Muscle of leg (tissue), 11 donors: ENCODE measurements around the gene TMEM117. TPM values are rescaled to one million over a fixed set of nuclear protein-coding genes. Genes with fewer than 3 reads are reported as not detected.

Source experiments
- DNase-seq: peaks from one replicate; pipeline ENCODE4 v3.0.0; 2013
- H3K27ac ChIP-seq: one replicate; pipeline ENCODE4 v1.5.1; 2013; ENCODE audit warnings: mild to moderate bottlenecking, low read length, control low read depth
- H3K27me3 ChIP-seq: one replicate; pipeline ENCODE4 v1.6.1; 2013; ENCODE audit warnings: low read length; ENCODE audit not compliant: control insufficient read depth, insufficient read depth
- H3K36me3 ChIP-seq: one replicate; pipeline ENCODE4 v1.6.1; 2013; ENCODE audit warnings: low read length; ENCODE audit not compliant: control insufficient read depth, insufficient read depth
- H3K4me1 ChIP-seq: one replicate; pipeline ENCODE4 v1.6.1; 2013; ENCODE audit warnings: low read length; ENCODE audit not compliant: control insufficient read depth, insufficient read depth
- H3K4me3 ChIP-seq: one replicate; pipeline ENCODE4 v1.5.1; 2013; ENCODE audit warnings: low read length, control low read depth
- H3K9me3 ChIP-seq: replicated peaks from 2 replicates; pipeline ENCODE4 v1.6.1; 2013; ENCODE audit warnings: low read depth, low read length; ENCODE audit not compliant: control insufficient read depth
- WGBS: methylation state at CpG from one replicate; pipeline ENCODE4 v1.1.5; 2013; ENCODE audit warnings: missing lambda C conversion rate; ENCODE audit not compliant: insufficient coverage; 5-methylcytosine and 5-hydroxymethylcytosine counted together
- polyA plus RNA-seq, 8 donors: library from polyadenylated mRNA; unstranded; fragments of 120-200 nt; gene quantifications; one replicate each; pipeline versions ENCODE4 v1.2.1 to v1.2.3, GENCODE V29; 2013; ENCODE audit warnings: inconsistent platforms in 1 of 8, low replicate concordance in 1 of 8; ENCODE audit not compliant: insufficient read length in 8 of 8, insufficient read depth in 1 of 8
- total RNA-seq: library from RNA; stranded (reverse); fragments of 120-200 nt; gene quantifications from one replicate; pipeline ENCODE4 v1.2.4, GENCODE V29; 2013

TMEM117 gene
- total and polyA plus RNA-seq, 9 donors, result 9.2 to 13.0 (median 11.0) TPM

DNA sequence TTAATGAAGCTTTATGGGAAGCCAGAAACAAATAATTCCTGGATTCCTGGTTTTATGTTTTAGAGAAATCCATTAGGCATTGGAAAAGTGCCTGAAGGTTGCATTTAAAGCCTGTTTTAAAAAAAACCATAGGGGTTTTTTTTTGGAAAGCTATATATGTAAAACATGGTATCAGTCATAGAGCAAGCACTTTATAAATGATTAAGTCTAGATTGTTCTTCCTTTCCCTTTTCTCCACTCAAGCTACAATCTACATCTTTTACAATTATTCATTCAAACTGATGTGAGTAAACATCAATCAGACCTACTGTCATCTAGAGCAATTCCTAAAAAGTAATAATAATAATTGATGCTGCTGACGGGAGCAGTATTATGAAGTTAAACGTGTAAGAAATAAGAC is 500.7 kb downstream of the TMEM117 start:
- DNase-seq, result no peak
- no peaks in the 10 kb centered on the region for H3K4me1 ChIP-seq
- WGBS, result 85% methylated on average over 2 of the region's 2 CpGs
- H3K27me3 ChIP-seq, result no peaks in the 10 kb centered on the region
- H3K9me3 ChIP-seq, result no peaks in the 10 kb centered on the region
- no peaks in the 10 kb centered on the region for H3K36me3 ChIP-seq
- H3K4me3 ChIP-seq, result no peak overlapping the region
- H3K27ac ChIP-seq, result no peak overlapping the region

- no peak overlapping the region for H3K27ac ChIP-seq
- H3K4me1 ChIP-seq, result no peaks in the 10 kb centered on the region
- no peak for DNase-seq
- no peaks in the 10 kb centered on the region for H3K27me3 ChIP-seq
- no peaks in the 10 kb centered on the region for H3K9me3 ChIP-seq
- H3K4me3 ChIP-seq, result no peak overlapping the region
- no peaks in the 10 kb centered on the region for H3K36me3 ChIP-seq
These were observed 506.5 kb downstream of the TMEM117 start for GRCh38 chr12:44342371-44342770.

- Histone ChIP-seq H3K9me3 (no peaks in the 10 kb centered on the region), H3K4me3 (no peak overlapping the region), H3K36me3 (no peaks in the 10 kb centered on the region), H3K27me3 (no peaks in the 10 kb centered on the region), H3K4me1 (no peaks in the 10 kb centered on the region), H3K27ac (no peak overlapping the region)
- no peak for DNase-seq
These were observed 511.3 kb downstream of the TMEM117 start for GRCh38 chr12:44347145-44347544.

DNA sequence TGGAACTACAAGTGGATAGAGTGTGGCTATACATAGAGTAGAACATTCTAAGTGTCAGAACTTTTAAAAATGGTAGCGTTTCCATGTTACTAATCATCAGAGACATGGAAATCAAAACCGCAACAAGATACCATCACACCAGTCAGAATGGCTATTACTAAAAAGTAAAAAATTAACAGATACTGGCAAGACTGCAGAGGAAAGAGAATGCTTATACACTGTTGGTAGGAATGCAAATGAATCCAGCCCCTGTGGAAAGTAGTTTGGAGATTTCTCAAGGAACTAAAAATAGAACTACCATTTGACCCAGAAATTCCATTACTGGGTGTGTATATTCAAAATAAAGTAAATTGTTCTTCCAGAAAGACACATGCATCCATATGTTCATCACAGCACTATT is 521.6 kb downstream of the TMEM117 start:
- Histone ChIP-seq H3K36me3 (no peaks in the 10 kb centered on the region), H3K27me3 (no peaks in the 10 kb centered on the region), H3K9me3 (no peaks in the 10 kb centered on the region), H3K27ac (no peak overlapping the region), H3K4me1 (no peaks in the 10 kb centered on the region), H3K4me3 (no peak overlapping the region)
- no CpG with 5 or more reads among the region's 2 CpGs for WGBS
- no peak for DNase-seq

DNA sequence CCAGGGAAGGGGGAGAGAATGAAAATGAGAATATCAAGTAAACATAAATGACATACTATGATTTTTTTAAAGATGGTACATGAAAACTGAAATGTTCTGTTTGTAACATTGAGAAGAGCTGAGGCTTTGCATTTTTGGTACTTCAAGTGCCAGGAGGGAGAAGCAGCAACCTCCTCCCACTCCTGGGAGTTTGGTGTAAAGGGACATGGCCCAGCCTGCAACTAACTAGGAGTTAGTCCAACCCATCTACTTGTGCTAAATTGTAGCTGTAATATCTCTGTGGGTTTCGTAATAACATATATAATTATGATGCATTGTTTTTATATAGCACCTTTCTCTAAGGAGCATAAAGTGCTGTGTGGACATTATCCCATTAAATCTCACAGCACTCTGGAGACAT is 522.8 kb downstream of the TMEM117 start:
- Histone ChIP-seq H3K4me3 (no peak overlapping the region), H3K27ac (no peak overlapping the region), H3K4me1 (no peaks in the 10 kb centered on the region), H3K36me3 (no peaks in the 10 kb centered on the region), H3K9me3 (no peaks in the 10 kb centered on the region), H3K27me3 (no peaks in the 10 kb centered on the region)
- WGBS, result no CpG with 5 or more reads among the region's 1 CpG
- DNase-seq, result no peak

DNA sequence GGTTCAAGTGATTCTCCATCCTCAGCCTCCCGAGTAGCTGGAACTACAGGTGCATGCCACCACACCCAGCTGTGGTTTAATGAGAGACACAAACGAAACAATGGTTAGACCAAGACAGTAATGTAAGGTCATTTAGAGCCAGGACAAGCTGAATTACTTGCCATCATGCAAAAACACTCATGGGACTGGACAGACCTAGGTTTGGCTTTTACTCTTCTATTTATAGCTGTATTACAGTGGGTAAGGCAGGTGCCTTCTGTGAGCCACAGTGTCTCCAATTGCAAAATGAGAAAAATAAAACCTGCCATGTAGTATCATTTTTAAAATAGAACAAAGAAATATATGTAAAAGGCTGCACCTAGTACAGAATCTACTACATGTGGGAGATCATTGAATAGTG is 527.1 kb downstream of the TMEM117 start:
- Histone ChIP-seq H3K9me3 (no peaks in the 10 kb centered on the region), H3K4me3 (no peak overlapping the region), H3K36me3 (no peaks in the 10 kb centered on the region), H3K27ac (no peak overlapping the region), H3K27me3 (no peaks in the 10 kb centered on the region), H3K4me1 (no peaks in the 10 kb centered on the region)
- 67% methylated on average over 1 of the region's 2 CpGs for WGBS
- no peak for DNase-seq

GRCh38 chr12:44367136-44367535 is 531.3 kb downstream of the TMEM117 start:
- DNase-seq, result no peak
- H3K9me3 ChIP-seq, result no peaks in the 10 kb centered on the region
- no peaks in the 10 kb centered on the region for H3K27me3 ChIP-seq
- 100% methylated on average over 1 of the region's 1 CpG for WGBS
- no peaks in the 10 kb centered on the region for H3K4me1 ChIP-seq
- H3K27ac ChIP-seq, result no peak overlapping the region
- no peak overlapping the region for H3K4me3 ChIP-seq
- no peaks in the 10 kb centered on the region for H3K36me3 ChIP-seq

- WGBS, result 90% methylated on average over 2 of the region's 2 CpGs
- DNase-seq, result no peak
- H3K4me1 ChIP-seq, result no peaks in the 10 kb centered on the region
- no peaks in the 10 kb centered on the region for H3K27me3 ChIP-seq
- H3K27ac ChIP-seq, result no peak overlapping the region
- no peak overlapping the region for H3K4me3 ChIP-seq
- no peaks in the 10 kb centered on the region for H3K9me3 ChIP-seq
- no peaks in the 10 kb centered on the region for H3K36me3 ChIP-seq
These were observed 532.0 kb downstream of the TMEM117 start for GRCh38 chr12:44367916-44368315.

DNA sequence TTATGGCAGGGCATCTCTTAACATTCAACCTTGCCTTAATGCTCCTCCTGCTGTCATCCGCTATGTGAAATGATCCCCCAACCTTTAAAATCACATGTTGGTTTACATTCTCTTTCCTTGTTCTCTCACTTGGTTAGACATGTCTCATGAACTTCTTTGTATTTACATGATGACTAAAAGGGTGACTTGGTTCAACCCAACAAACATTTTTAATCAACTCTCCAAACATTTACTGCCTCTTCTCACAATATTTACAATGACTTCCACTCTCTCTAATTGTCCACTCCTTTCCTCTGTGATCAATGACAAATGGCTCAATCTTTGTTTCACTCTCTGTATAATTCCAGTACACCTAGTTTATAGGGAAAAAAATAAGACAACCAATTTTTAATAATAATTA is 534.1 kb downstream of the TMEM117 start:
- no CpG with 5 or more reads among the region's 1 CpG for WGBS
- Histone ChIP-seq H3K27ac (no peak overlapping the region), H3K27me3 (no peaks in the 10 kb centered on the region), H3K36me3 (no peaks in the 10 kb centered on the region), H3K4me1 (no peaks in the 10 kb centered on the region), H3K4me3 (no peak overlapping the region), H3K9me3 (no peaks in the 10 kb centered on the region)
- no peak for DNase-seq

DNA sequence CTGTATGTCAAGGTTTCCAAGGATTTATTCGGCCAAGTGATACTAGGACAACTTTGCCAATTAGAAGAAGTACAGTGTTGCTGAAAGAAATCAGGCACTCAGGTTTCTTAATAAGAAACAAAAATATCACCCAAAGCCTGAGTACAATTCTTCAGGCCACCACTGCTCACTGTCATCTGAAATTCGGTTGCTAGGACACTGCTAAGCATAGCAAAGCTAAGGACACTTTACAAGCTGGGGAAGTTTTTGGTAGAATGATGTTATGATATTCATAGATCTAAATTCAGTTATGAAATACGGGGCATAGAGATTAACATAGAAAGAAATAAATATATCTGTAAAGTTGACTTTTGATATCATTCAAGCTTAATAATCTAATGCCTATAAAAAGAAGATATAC is 535.1 kb downstream of the TMEM117 start:
- WGBS, result no CpG with 5 or more reads among the region's 3 CpGs
- no peak overlapping the region for H3K27ac ChIP-seq

GRCh38 chr12:44372259-44372658 is 536.4 kb downstream of the TMEM117 start:
- WGBS, result no CpG with 5 or more reads among the region's 2 CpGs
- H3K4me1 ChIP-seq, result no peaks in the 10 kb centered on the region
- no peaks in the 10 kb centered on the region for H3K9me3 ChIP-seq
- H3K4me3 ChIP-seq, result no peak overlapping the region
- no peaks in the 10 kb centered on the region for H3K36me3 ChIP-seq
- DNase-seq, result no peak
- no peaks in the 10 kb centered on the region for H3K27me3 ChIP-seq
- H3K27ac ChIP-seq, result no peak overlapping the region

More for the DNA sequence above, 535.1 kb downstream of the TMEM117 start:
- Histone ChIP-seq H3K36me3 (no peaks in the 10 kb centered on the region), H3K27me3 (no peaks in the 10 kb centered on the region), H3K9me3 (no peaks in the 10 kb centered on the region), H3K4me1 (no peaks in the 10 kb centered on the region), H3K4me3 (no peak overlapping the region)
- peak; percentile 22 for DNase-seq
